Adrenal gland (tissue), 12 donors: Measurements from ENCODE around the gene ANKRD44. TPM values are rescaled to one million over a fixed set of nuclear protein-coding genes. Genes with fewer than 3 reads are reported as not detected.
"Not testable (repeated sequence)": the region's sequence is repeated elsewhere in the genome, so short reads cannot be mapped to it uniquely, and the experiment has no call there.

Experiments used
- DNase-seq, 7 donors: peaks; one replicate each; pipeline ENCODE4 v3.0.0-alpha.2; 2019 to 2020
- H3K27ac ChIP-seq, 5 donors: fragments of 200-600 bp; sonication (generic) in 4 of 5; 1 replicate in 3 of 5; 2 replicates in 2 of 5; pipeline versions ENCODE4 v1.5.1 to v1.8.0; 2016 to 2020; ENCODE audit warnings: mild to moderate bottlenecking in 1 of 5
- H3K27me3 ChIP-seq: fragments of 200-600 bp; 2 replicates; pipeline ENCODE4 v1.8.0; 2021
- H3K36me3 ChIP-seq, 2 donors: fragments of 200-600 bp; replicated peaks in 1 of 2; 1 replicate in 1 of 2; 2 replicates in 1 of 2; pipeline versions ENCODE4 v1.5.1 to v1.8.0; 2018 to 2022
- H3K4me1 ChIP-seq, 2 donors: fragments of 200-600 bp; replicated peaks in 1 of 2; 1 replicate in 1 of 2; 2 replicates in 1 of 2; pipeline versions ENCODE4 v1.5.1 to v1.8.0; 2018 to 2021
- H3K4me3 ChIP-seq, 4 donors: fragments of 200-600 bp; sonication (generic) in 3 of 4; one replicate each; pipeline ENCODE4 v1.5.1; 2016 to 2018
- H3K9me3 ChIP-seq, 3 donors: fragments of 200-600 bp; sonication (generic) in 1 of 3; replicated peaks in 1 of 3; 1 replicate in 2 of 3; 2 replicates in 1 of 3; pipeline versions ENCODE4 v1.5.1 to v1.8.0; 2016 to 2021
- CTCF ChIP-seq, 6 experiments: fragments of 450-650 bp in 4 of 6; fragments of 200-600 bp in 2 of 6; sonication (generic) in 1 of 6; IDR thresholded peaks; 1 replicate in 5 of 6; 2 replicates in 1 of 6; pipeline versions ENCODE4 v1.5.1 to v1.8.0; 2016 to 2021; ENCODE audit warnings: antibody characterized with exemption in 6 of 6, mild to moderate bottlenecking in 2 of 6, moderate library complexity in 1 of 6
- POLR2A ChIP-seq, 2 donors: fragments of 450-650 bp; IDR thresholded peaks; one replicate each; pipeline ENCODE4 v1.6.1; 2017; ENCODE audit warnings: antibody characterized with exemption in 2 of 2, mild to moderate bottlenecking in 2 of 2, moderate library complexity in 1 of 2
- WGBS, 4 donors: extraction: QIAGEN DNeasy Blood & Tissue Kit in 2 of 4; methylation state at CpG; one replicate each; pipeline versions ENCODE4 v1.1.5 to v1.1.7; 2013 to 2017; 5-methylcytosine and 5-hydroxymethylcytosine counted together
- intact Hi-C, 2 donors: fragments of 100-400 bp; cut with DNase I; formaldehyde crosslinking; loops; one replicate each; pipeline versions ENCODE4 v1.14.1 to v1.15.0; 2022 to 2023
- polyA plus RNA-seq, 3 donors: library from polyadenylated mRNA; stranded (reverse); fragments of 200-250 nt in 2 of 3; fragments of 350-450 nt in 1 of 3; fragmentation: Illumina TruSeq in 1 of 3; extraction: RNeasy Lipid Tissue Mini Kit (QIAGEN cat#74804) in 1 of 3; gene quantifications; one replicate each; pipeline ENCODE4 v1.2.3, GENCODE V29; 2013 to 2014
- total RNA-seq, 9 donors: library from RNA; depleted of rRNA in 4 of 9; stranded (reverse); fragments of >200 nt in 4 of 9; fragments of 120-200 nt in 1 of 9; fragmentation: NEBNext Ultra II Directional in 1 of 9; extraction: Animal tissue kit (Norgen Biotek cat#: 25700) in 1 of 9; gene quantifications; one replicate each; pipeline versions ENCODE4 v1.1.0 to v1.2.4, GENCODE V29; 2013 to 2023
- donor health status: healthy with polysubstance abuse.
- donor health status: Bipolar disorder and iron deficiency.
- donor health status: DM: yes; HTN: yes; CAD: no.
- donor health status: DM: no; HTN: no; CAD: no.
- donor health status: DM: no; HTN: no; CAD: no.
- donor health status: DM: yes; HTN: yes; CAD: no.

The ANKRD44 gene
- total and polyA plus RNA-seq, 12 donors, result 3.8 to 40.2 (median 21.3) TPM

- H3K27ac ChIP-seq, result no peak overlapping the region
- H3K27me3 ChIP-seq, result no peaks in the 10 kb centered on the region
- DNase-seq, result no peak
- WGBS, 4 donors, result 89 to 96% (median 94%) methylated on average over 3 of the region's 3 CpGs
- H3K4me1 ChIP-seq, result no peaks in the 10 kb centered on the region
- TF ChIP-seq POLR2A (IDR thresholded peaks at IDR 0.05), result no peak
- TF ChIP-seq CTCF (IDR thresholded peaks at IDR 0.05), result no peak
- peaks cover 0 to 9% of the 10 kb centered on the region in 2 donors for H3K36me3 ChIP-seq
- H3K4me3 ChIP-seq, result no peak overlapping the region
- intact Hi-C loops, result no loop called here
- H3K9me3 ChIP-seq, result no peaks in the 10 kb centered on the region
Observed at GRCh38 chr2:197028633-197029032, 281.9 kb downstream of the ANKRD44 start.

GRCh38 chr2:197028230-197028629, 282.4 kb downstream of the ANKRD44 start:
- Histone ChIP-seq H3K9me3 (no peaks in the 10 kb centered on the region), H3K36me3 (peaks cover 0 to 9% of the 10 kb centered on the region in 2 donors), H3K4me3 (no peak overlapping the region), H3K27me3 (no peaks in the 10 kb centered on the region), H3K4me1 (no peaks in the 10 kb centered on the region), H3K27ac (no peak overlapping the region)
- intact Hi-C loops, result no loop called here
- TF ChIP-seq POLR2A (IDR thresholded peaks at IDR 0.05), result no peak
- no peak for TF ChIP-seq CTCF (IDR thresholded peaks at IDR 0.05)
- WGBS, 4 donors, result 88 to 92% (median 89%) methylated on average over 4 of the region's 4 CpGs
- DNase-seq, result no peak

- Histone ChIP-seq H3K27ac (no peak overlapping the region), H3K4me3 (no peak overlapping the region), H3K27me3 (no peaks in the 10 kb centered on the region), H3K9me3 (no peaks in the 10 kb centered on the region), H3K4me1 (no peaks in the 10 kb centered on the region), H3K36me3 (peaks cover 0 to 9% of the 10 kb centered on the region in 2 donors)
- 50 to 70% (median 64%) methylated on average over 1 to 2 of the region's 2 CpGs for WGBS, 4 donors
- no peak for TF ChIP-seq POLR2A (IDR thresholded peaks at IDR 0.05)
- TF ChIP-seq CTCF (IDR thresholded peaks at IDR 0.05), result no peak
- intact Hi-C loops, result no loop called here
- DNase-seq, result no peak
Observed at GRCh38 chr2:197024206-197024605, 286.4 kb downstream of the ANKRD44 start.

GRCh38 chr2:197020921-197021320, 289.7 kb downstream of the ANKRD44 start:
- DNase-seq, H3K36me3 ChIP-seq, H3K4me3 ChIP-seq, H3K9me3 ChIP-seq, H3K27me3 ChIP-seq, H3K27ac ChIP-seq, H3K4me1 ChIP-seq, intact Hi-C loops: not testable (repeated sequence)
- 90 to 100% (median 97%) methylated on average over 2 of the region's 2 CpGs for WGBS, 4 donors

- no peak overlapping the region for H3K27ac ChIP-seq
- no peaks in the 10 kb centered on the region for H3K9me3 ChIP-seq
- TF ChIP-seq POLR2A (IDR thresholded peaks at IDR 0.05), result no peak
- no peak for TF ChIP-seq CTCF (IDR thresholded peaks at IDR 0.05)
- 93 to 98% (median 97%) methylated on average over 2 of the region's 2 CpGs for WGBS, 4 donors
- no peaks in the 10 kb centered on the region for H3K27me3 ChIP-seq
- DNase-seq, result no peak
- intact Hi-C loops, result loop anchor here in 1 of 2 donors (10.0 kb wide), 1 partner anchor 172 kb away; no protein-coding TSS in a partner anchor
- no peak overlapping the region for H3K4me3 ChIP-seq
- no peaks in the 10 kb centered on the region for H3K36me3 ChIP-seq
- H3K4me1 ChIP-seq, result peaks cover 0 to 4% of the 10 kb centered on the region in 2 donors
Observed at GRCh38 chr2:197013098-197013497, 297.5 kb downstream of the ANKRD44 start.
